Activated naive CD8-positive, alpha-beta T cell treated with anti-CD3 and anti-CD28 coated beads for 36 hours (primary cell): ENCODE data around the gene TYW1B. TPM values are rescaled to one million over a fixed set of nuclear protein-coding genes. Genes with fewer than 3 reads are reported as not detected.
"Not testable (repeated sequence)": the region's sequence is repeated elsewhere in the genome, so short reads cannot be mapped to it uniquely, and the experiment has no call there.

Source experiments
- DNase-seq: peaks from one replicate; pipeline ENCODE4 v3.0.0; 2021
- H3K27ac Mint-ChIP-seq: one replicate; pipeline ENCODE4 v1.8.0; 2022; ENCODE audit warnings: mild to moderate bottlenecking, moderate library complexity, mixed read lengths
- H3K27me3 Mint-ChIP-seq: one replicate; pipeline ENCODE4 v1.8.0; 2022; ENCODE audit warnings: mild to moderate bottlenecking, mixed read lengths
- H3K36me3 Mint-ChIP-seq: one replicate; pipeline ENCODE4 v1.8.0; 2021; ENCODE audit warnings: mild to moderate bottlenecking, mixed read lengths
- H3K4me1 Mint-ChIP-seq: one replicate; pipeline ENCODE4 v1.8.0; 2021; ENCODE audit warnings: mixed read lengths
- H3K4me3 Mint-ChIP-seq: one replicate; pipeline ENCODE4 v1.8.0; 2022; ENCODE audit warnings: mild to moderate bottlenecking, moderate library complexity, mixed read lengths
- H3K9me3 Mint-ChIP-seq: one replicate; pipeline ENCODE4 v1.8.0; 2022; ENCODE audit warnings: mixed read lengths
- total RNA-seq, 2 experiments: library from RNA; stranded (reverse); gene quantifications; one replicate each; pipeline ENCODE4 v1.2.3, GENCODE V29; 2021

The TYW1B gene
- total RNA-seq, 2 experiments from 2014 or later: 3.7 to 3.8 TPM

- H3K4me1 Mint-ChIP-seq: no peaks in the 10 kb centered on the region
- DNase-seq: no peak
- H3K27ac Mint-ChIP-seq: no peak overlapping the region
- no peak overlapping the region for H3K4me3 Mint-ChIP-seq
- H3K27me3 Mint-ChIP-seq: no peaks in the 10 kb centered on the region
- H3K36me3 Mint-ChIP-seq: peaks cover 18% of the 10 kb centered on the region
- no peaks in the 10 kb centered on the region for H3K9me3 Mint-ChIP-seq
Measured at GRCh38 chr7:72751378-72751777, 76.6 kb downstream of the TYW1B start.

- H3K4me3 Mint-ChIP-seq, H3K9me3 Mint-ChIP-seq, H3K4me1 Mint-ChIP-seq, H3K27me3 Mint-ChIP-seq, H3K27ac Mint-ChIP-seq, DNase-seq: not testable (repeated sequence)
- H3K36me3 Mint-ChIP-seq: peaks cover 18% of the 10 kb centered on the region
Measured at GRCh38 chr7:72748649-72749048, 79.4 kb downstream of the TYW1B start.

- peaks cover 34% of the 10 kb centered on the region for H3K36me3 Mint-ChIP-seq
- not testable (repeated sequence) for H3K27ac Mint-ChIP-seq, H3K4me3 Mint-ChIP-seq, H3K4me1 Mint-ChIP-seq, DNase-seq, H3K27me3 Mint-ChIP-seq
- peaks cover 17% of the 10 kb centered on the region for H3K9me3 Mint-ChIP-seq
Measured at GRCh38 chr7:72744244-72744926, 83.6 kb downstream of the TYW1B start.

- not testable (repeated sequence) for H3K4me3 Mint-ChIP-seq, H3K27me3 Mint-ChIP-seq, DNase-seq, H3K4me1 Mint-ChIP-seq, H3K27ac Mint-ChIP-seq
- peaks cover 34% of the 10 kb centered on the region for H3K36me3 Mint-ChIP-seq
- peaks cover 17% of the 10 kb centered on the region for H3K9me3 Mint-ChIP-seq
Measured at GRCh38 chr7:72743801-72744200, 84.2 kb downstream of the TYW1B start.

- not testable (repeated sequence) for H3K4me3 Mint-ChIP-seq, H3K27me3 Mint-ChIP-seq, DNase-seq, H3K27ac Mint-ChIP-seq, H3K4me1 Mint-ChIP-seq
- peaks cover 32% of the 10 kb centered on the region for H3K9me3 Mint-ChIP-seq
- peaks cover 71% of the 10 kb centered on the region for H3K36me3 Mint-ChIP-seq
Measured at GRCh38 chr7:72739716-72740115, 88.3 kb downstream of the TYW1B start.

GRCh38 chr7:72735855-72736254, 92.1 kb downstream of the TYW1B start:
- Mint-ChIP-seq H3K36me3 (peaks cover 76% of the 10 kb centered on the region), H3K9me3 (peaks cover 42% of the 10 kb centered on the region)
- not testable (repeated sequence) for H3K4me3 Mint-ChIP-seq, H3K27ac Mint-ChIP-seq, DNase-seq, H3K27me3 Mint-ChIP-seq, H3K4me1 Mint-ChIP-seq

GRCh38 chr7:72730815-72731214, 97.2 kb downstream of the TYW1B start:
- peaks cover 39% of the 10 kb centered on the region for H3K9me3 Mint-ChIP-seq
- not testable (repeated sequence) for H3K4me3 Mint-ChIP-seq, H3K4me1 Mint-ChIP-seq, DNase-seq, H3K27ac Mint-ChIP-seq, H3K27me3 Mint-ChIP-seq
- H3K36me3 Mint-ChIP-seq: peaks cover 63% of the 10 kb centered on the region

- not testable (repeated sequence) for H3K4me3 Mint-ChIP-seq, H3K27me3 Mint-ChIP-seq, H3K27ac Mint-ChIP-seq, DNase-seq, H3K4me1 Mint-ChIP-seq
- peaks cover 39% of the 10 kb centered on the region for H3K9me3 Mint-ChIP-seq
- H3K36me3 Mint-ChIP-seq: peaks cover 61% of the 10 kb centered on the region
Measured at GRCh38 chr7:72730384-72730783, 97.6 kb downstream of the TYW1B start.

GRCh38 chr7:72729130-72729529, 98.9 kb downstream of the TYW1B start:
- not testable (repeated sequence) for H3K4me1 Mint-ChIP-seq, H3K27me3 Mint-ChIP-seq, H3K27ac Mint-ChIP-seq, H3K4me3 Mint-ChIP-seq, DNase-seq
- peaks cover 30% of the 10 kb centered on the region for H3K9me3 Mint-ChIP-seq
- H3K36me3 Mint-ChIP-seq: peaks cover 51% of the 10 kb centered on the region

- H3K36me3 Mint-ChIP-seq: peaks cover 26% of the 10 kb centered on the region
- H3K9me3 Mint-ChIP-seq, DNase-seq, H3K4me3 Mint-ChIP-seq, H3K27me3 Mint-ChIP-seq, H3K27ac Mint-ChIP-seq, H3K4me1 Mint-ChIP-seq: not testable (repeated sequence)
Measured at GRCh38 chr7:72722694-72723093, 105.3 kb downstream of the TYW1B start.

- not testable (repeated sequence) for H3K9me3 Mint-ChIP-seq, H3K4me3 Mint-ChIP-seq, H3K4me1 Mint-ChIP-seq, DNase-seq, H3K27me3 Mint-ChIP-seq, H3K27ac Mint-ChIP-seq
- H3K36me3 Mint-ChIP-seq: peaks cover 32% of the 10 kb centered on the region
Measured at GRCh38 chr7:72720890-72721289, 107.1 kb downstream of the TYW1B start.

- peaks cover 32% of the 10 kb centered on the region for H3K36me3 Mint-ChIP-seq
- not testable (repeated sequence) for H3K4me3 Mint-ChIP-seq, DNase-seq, H3K27me3 Mint-ChIP-seq, H3K27ac Mint-ChIP-seq, H3K9me3 Mint-ChIP-seq, H3K4me1 Mint-ChIP-seq
Measured at GRCh38 chr7:72717252-72717774, 110.7 kb downstream of the TYW1B start.

GRCh38 chr7:72711927-72712326, 116.1 kb downstream of the TYW1B start:
- not testable (repeated sequence) for DNase-seq, H3K27ac Mint-ChIP-seq, H3K4me1 Mint-ChIP-seq, H3K27me3 Mint-ChIP-seq, H3K9me3 Mint-ChIP-seq, H3K4me3 Mint-ChIP-seq
- H3K36me3 Mint-ChIP-seq: peaks cover 45% of the 10 kb centered on the region

GRCh38 chr7:72710983-72711382, 117.0 kb downstream of the TYW1B start:
- Mint-ChIP-seq H3K27ac (no peak overlapping the region), H3K27me3 (no peaks in the 10 kb centered on the region), H3K9me3 (peaks cover 4% of the 10 kb centered on the region), H3K4me3 (no peak overlapping the region), H3K36me3 (peaks cover 45% of the 10 kb centered on the region), H3K4me1 (no peaks in the 10 kb centered on the region)
- no peak for DNase-seq

GRCh38 chr7:72709909-72710308, 118.1 kb downstream of the TYW1B start:
- Mint-ChIP-seq H3K27ac (no peak overlapping the region), H3K27me3 (no peaks in the 10 kb centered on the region), H3K4me3 (no peak overlapping the region), H3K9me3 (peaks cover 4% of the 10 kb centered on the region), H3K36me3 (peaks cover 46% of the 10 kb centered on the region), H3K4me1 (no peaks in the 10 kb centered on the region)
- DNase-seq: no peak

GRCh38 chr7:72708371-72709050, 119.5 kb downstream of the TYW1B start:
- H3K27me3 Mint-ChIP-seq, DNase-seq, H3K9me3 Mint-ChIP-seq, H3K27ac Mint-ChIP-seq, H3K4me3 Mint-ChIP-seq, H3K4me1 Mint-ChIP-seq: not testable (repeated sequence)
- peaks cover 50% of the 10 kb centered on the region for H3K36me3 Mint-ChIP-seq
